ENCODE data around the gene LBHD2.

The LBHD2 gene

GRCh38 chr14:103068351-103069073 is 15.5 kb upstream of the LBHD2 start:
- TF ChIP-seq CTCF (IDR thresholded peaks at IDR 0.05; ENCODE audit: insufficient read depth, low read depth, low read length, missing control alignments), result no peak
- H3K4me3 ChIP-seq (ENCODE audit: low read depth, low read length), result no peak overlapping the region
- no peak for DNase-seq (ENCODE audit: low read depth)

- no peak for TF ChIP-seq CTCF (IDR thresholded peaks at IDR 0.05; ENCODE audit: insufficient read depth, low read depth, low read length, missing control alignments)
- H3K4me3 ChIP-seq (ENCODE audit: low read depth, low read length), result no peak overlapping the region
- no peak for DNase-seq (ENCODE audit: low read depth)
Observed at GRCh38 chr14:103070263-103070885, 13.6 kb upstream of the LBHD2 start.

- H3K4me3 ChIP-seq (ENCODE audit: low read depth, low read length), result no peak overlapping the region
- no peak for TF ChIP-seq CTCF (IDR thresholded peaks at IDR 0.05; ENCODE audit: insufficient read depth, low read depth, low read length, missing control alignments)
- DNase-seq (ENCODE audit: low read depth), result no peak
Observed at GRCh38 chr14:103070971-103071542, 13.0 kb upstream of the LBHD2 start.

- no peak overlapping the region for H3K4me3 ChIP-seq (ENCODE audit: low read depth, low read length)
- no peak for DNase-seq (ENCODE audit: low read depth)
- TF ChIP-seq CTCF (IDR thresholded peaks at IDR 0.05; ENCODE audit: insufficient read depth, low read depth, low read length, missing control alignments), result no peak
Observed at GRCh38 chr14:103071544-103072251, 12.3 kb upstream of the LBHD2 start.

GRCh38 chr14:103072595-103073366 is 11.2 kb upstream of the LBHD2 start:
- H3K4me3 ChIP-seq (ENCODE audit: low read depth, low read length), result no peak overlapping the region

More at GRCh38 chr14:103072595-103073366, 11.2 kb upstream of the LBHD2 start:
- no peak for DNase-seq (ENCODE audit: low read depth)
- TF ChIP-seq CTCF (IDR thresholded peaks at IDR 0.05; ENCODE audit: insufficient read depth, low read depth, low read length, missing control alignments), result no peak

Data from GM12865 (cell line).